OCI-LY7 (cell line): ENCODE results near the gene NTNG2. TPM values are rescaled to one million over a fixed set of nuclear protein-coding genes. Genes with fewer than 3 reads are reported as not detected.

Source experiments
- BruUV-seq: library from RNA; stranded (reverse); fragments of 400-500 nt; replicated peaks from 2 replicates; lab custom pipeline; 2021; lab: Mats Ljungman, UMichigan
- CTCF ChIA-PET: fragments of 300-600 bp; sonication (Branson Sonifier 250); formaldehyde crosslinking; loops from one replicate; lab custom pipeline; 2022; ENCODE audit warnings: antibody characterized with exemption; ENCODE audit not compliant: unreplicated experiment; lab: Charles Lee
- POLR2A ChIA-PET: fragments of 300-600 bp; sonication (Branson Sonifier 250); formaldehyde crosslinking; loops from one replicate; lab custom pipeline; 2022; ENCODE audit warnings: antibody characterized with exemption; lab: Charles Lee
- DNase-seq: peaks from one replicate; pipeline ENCODE4 v3.0.0-alpha.2; 2015; ENCODE audit warnings: low spot score
- H2AFZ ChIP-seq: fragments of 200-600 bp; sonication (generic), shearing (Covaris generic); 2 replicates; pipeline ENCODE4 v1.6.1; 2014; ENCODE audit warnings: mild to moderate bottlenecking, antibody characterized with exemption, low read length, moderate library complexity
- H3K27ac ChIP-seq: fragments of 200-600 bp; sonication (generic); 2 replicates; pipeline ENCODE4 v1.5.1; 2014; ENCODE audit warnings: mixed run types, low read depth, mild to moderate bottlenecking, moderate library complexity, low read length, inconsistent platforms; ENCODE audit not compliant: poor library complexity, severe bottlenecking
- H3K36me3 ChIP-seq: fragments of 200-600 bp; sonication (generic); 2 replicates; pipeline ENCODE4 v1.6.1; 2014; ENCODE audit warnings: mild to moderate bottlenecking, antibody characterized with exemption, low read length, moderate library complexity, mixed read lengths; ENCODE audit not compliant: insufficient read depth
- H3K4me1 ChIP-seq: fragments of 200-600 bp; sonication (generic); 2 replicates; pipeline ENCODE4 v1.5.1; 2014; ENCODE audit warnings: mild to moderate bottlenecking, low read length; ENCODE audit not compliant: insufficient read depth, poor library complexity, severe bottlenecking
- H3K4me2 ChIP-seq: fragments of 200-600 bp; sonication (generic); 2 replicates; pipeline ENCODE4 v1.6.1; 2014; ENCODE audit warnings: mild to moderate bottlenecking, low read length
- H3K4me3 ChIP-seq: fragments of 200-600 bp; sonication (generic); 2 replicates; pipeline ENCODE4 v1.5.1; 2014; ENCODE audit warnings: mild to moderate bottlenecking, low read depth, low read length; ENCODE audit not compliant: poor library complexity, severe bottlenecking
- H3K79me2 ChIP-seq: fragments of 200-600 bp; sonication (generic); 2 replicates; pipeline ENCODE4 v1.6.1; 2016; ENCODE audit warnings: low read depth, mild to moderate bottlenecking, low read length, moderate library complexity, mixed read lengths; ENCODE audit not compliant: insufficient read depth
- H3K9me2 ChIP-seq: fragments of 200-600 bp; sonication (generic); 2 replicates; pipeline ENCODE4 v1.6.1; 2016; ENCODE audit warnings: mild to moderate bottlenecking, low read length, mixed read lengths; ENCODE audit not compliant: insufficient read depth
- H3K9me3 ChIP-seq: fragments of 200-600 bp; sonication (generic); 2 replicates; pipeline ENCODE4 v1.6.1; 2014; ENCODE audit warnings: mild to moderate bottlenecking, mixed run types, low read length, mixed read lengths
- H4K20me1 ChIP-seq: fragments of 200-600 bp; sonication (generic); 2 replicates; pipeline ENCODE4 v1.6.1; 2014; ENCODE audit warnings: mild to moderate bottlenecking, antibody characterized with exemption, low read length, moderate library complexity, mixed read lengths; ENCODE audit not compliant: insufficient read depth
- CTCF ChIP-seq: fragments of 200-600 bp; sonication (generic); conservative IDR thresholded peaks from 2 replicates; pipeline ENCODE4 v1.5.1; 2014; ENCODE audit warnings: mild to moderate bottlenecking, antibody characterized with exemption, low read length, moderate library complexity, mixed read lengths
- EZH2phosphoT487 ChIP-seq: fragments of 200-600 bp; sonication (generic); IDR thresholded peaks from 2 replicates; pipeline ENCODE4 v1.6.1; 2018; ENCODE audit warnings: low read depth, borderline replicate concordance, mild to moderate bottlenecking, mixed run types, antibody characterized with exemption, low read length, moderate library complexity, mixed read lengths
- intact Hi-C: fragments of 100-400 bp; cut with micrococcal nuclease; formaldehyde crosslinking; loops from one replicate; pipeline ENCODE4 v1.10.0; 2022; ENCODE audit not compliant: unreplicated experiment
- total RNA-seq, 2 experiments: library from RNA; depleted of rRNA in 1 of 2; stranded (reverse); fragments of >200 nt in 1 of 2; shearing (Covaris generic) in 1 of 2; gene quantifications; 2 replicates each; pipeline ENCODE4 v1.2.3, GENCODE V29; 2014 to 2022

Gene NTNG2
- total RNA-seq, 2 experiments from 2014 or later, result 3.2 to 7.5 TPM

- POLR2A ChIA-PET, result no interaction called here
- no TSS peak for BruUV-seq
These were observed 6.5 kb downstream of the NTNG2 start for GRCh38 chr9:132168347-132168746.

GRCh38 chr9:132168851-132169250 lies 7.0 kb downstream of the NTNG2 start:
- Histone ChIP-seq H3K4me2 (no peak overlapping the region), H3K36me3 (no peaks in the 10 kb centered on the region), H4K20me1 (no peaks in the 10 kb centered on the region), H3K9me2 (no peaks in the 10 kb centered on the region), H3K9me3 (no peaks in the 10 kb centered on the region), H2AFZ (no peak overlapping the region), H3K4me1 (no peaks in the 10 kb centered on the region), H3K4me3 (no peak overlapping the region), H3K27ac (no peak overlapping the region), H3K79me2 (no peaks in the 10 kb centered on the region)
- DNase-seq, result no peak
- ChIA-PET POLR2A (no interaction called here), CTCF (no interaction called here)
- intact Hi-C loops, result loop anchor here (1.0 to 10.0 kb wide), 2 partner anchors 83 to 404 kb away; no protein-coding TSS in a partner anchor
- no TSS peak for BruUV-seq
- TF ChIP-seq CTCF (no peak), EZH2phosphoT487 (no peak)

More at GRCh38 chr9:132168347-132168746, 6.5 kb downstream of the NTNG2 start:
- H3K36me3 ChIP-seq, result no peaks in the 10 kb centered on the region
- no peak overlapping the region for H3K4me2 ChIP-seq
- CTCF ChIA-PET, result no interaction called here
- TF ChIP-seq EZH2phosphoT487 (no peak), CTCF (no peak)
- H2AFZ ChIP-seq, result no peak overlapping the region
- intact Hi-C loops, result loop anchor here (10.0 kb wide), 1 partner anchor 404 kb away; no protein-coding TSS in a partner anchor
- H3K9me3 ChIP-seq, result no peaks in the 10 kb centered on the region
- no peak overlapping the region for H3K27ac ChIP-seq
- H3K9me2 ChIP-seq, result no peaks in the 10 kb centered on the region
- H3K4me1 ChIP-seq, result no peaks in the 10 kb centered on the region
- no peaks in the 10 kb centered on the region for H3K79me2 ChIP-seq
- H4K20me1 ChIP-seq, result no peaks in the 10 kb centered on the region
- H3K4me3 ChIP-seq, result no peak overlapping the region
- DNase-seq, result no peak

GRCh38 chr9:132169672-132170392 lies 8.0 kb downstream of the NTNG2 start:
- Histone ChIP-seq H3K9me2 (no peaks in the 10 kb centered on the region), H3K9me3 (no peaks in the 10 kb centered on the region), H3K27ac (no peak overlapping the region), H2AFZ (no peak overlapping the region), H4K20me1 (no peaks in the 10 kb centered on the region), H3K4me2 (no peak overlapping the region), H3K79me2 (no peaks in the 10 kb centered on the region), H3K4me3 (no peak overlapping the region), H3K4me1 (no peaks in the 10 kb centered on the region), H3K36me3 (no peaks in the 10 kb centered on the region)
- ChIA-PET CTCF (interaction anchor here (0.7 to 1.4 kb wide), 4 partner anchors 12 to 158 kb away, joined by 3 to 4 read pairs (median 3); no protein-coding TSS in a partner anchor), POLR2A (no interaction called here)
- peak; percentile 74 for DNase-seq
- BruUV-seq, result no TSS peak
- intact Hi-C loops, result loop anchor here (1.0 to 10.0 kb wide), 3 partner anchors 65 to 405 kb away; no protein-coding TSS in a partner anchor
- TF ChIP-seq CTCF (peak; percentile 93), EZH2phosphoT487 (no peak)
